ENCODE data around the gene NIPAL1.

DNA sequence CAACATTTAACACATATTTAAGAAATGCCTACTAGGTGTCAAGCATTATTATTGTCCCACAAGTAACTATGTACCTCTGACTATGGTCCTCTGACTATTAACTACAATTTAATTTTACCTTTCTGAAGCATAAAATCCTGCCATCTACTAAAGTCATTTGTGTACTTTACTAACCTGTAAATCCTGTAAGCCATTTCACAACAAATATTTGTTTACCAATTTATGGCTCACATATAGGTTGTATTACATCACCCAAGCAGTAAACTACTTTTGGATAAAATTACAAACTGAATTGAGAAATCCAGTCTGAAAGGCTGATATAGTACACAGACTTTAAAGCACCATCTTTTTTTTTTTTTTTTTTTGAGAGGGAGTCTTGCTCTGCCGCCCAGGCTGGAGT is 43.9 kb upstream of the NIPAL1 start:
- TF ChIP-seq, protein P1, sequence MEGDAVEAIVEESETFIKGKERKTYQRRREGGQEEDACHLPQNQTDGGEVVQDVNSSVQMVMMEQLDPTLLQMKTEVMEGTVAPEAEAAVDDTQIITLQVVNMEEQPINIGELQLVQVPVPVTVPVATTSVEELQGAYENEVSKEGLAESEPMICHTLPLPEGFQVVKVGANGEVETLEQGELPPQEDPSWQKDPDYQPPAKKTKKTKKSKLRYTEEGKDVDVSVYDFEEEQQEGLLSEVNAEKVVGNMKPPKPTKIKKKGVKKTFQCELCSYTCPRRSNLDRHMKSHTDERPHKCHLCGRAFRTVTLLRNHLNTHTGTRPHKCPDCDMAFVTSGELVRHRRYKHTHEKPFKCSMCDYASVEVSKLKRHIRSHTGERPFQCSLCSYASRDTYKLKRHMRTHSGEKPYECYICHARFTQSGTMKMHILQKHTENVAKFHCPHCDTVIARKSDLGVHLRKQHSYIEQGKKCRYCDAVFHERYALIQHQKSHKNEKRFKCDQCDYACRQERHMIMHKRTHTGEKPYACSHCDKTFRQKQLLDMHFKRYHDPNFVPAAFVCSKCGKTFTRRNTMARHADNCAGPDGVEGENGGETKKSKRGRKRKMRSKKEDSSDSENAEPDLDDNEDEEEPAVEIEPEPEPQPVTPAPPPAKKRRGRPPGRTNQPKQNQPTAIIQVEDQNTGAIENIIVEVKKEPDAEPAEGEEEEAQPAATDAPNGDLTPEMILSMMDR (IDR thresholded peaks at IDR 0.05), result no peak
- TF ChIP-seq POLR2A (IDR thresholded peaks at IDR 0.05), result no peak
